Tibial nerve (tissue), 4 donors: ENCODE data around the gene HTRA3. TPM values are rescaled to one million over a fixed set of nuclear protein-coding genes. Genes with fewer than 3 reads are reported as not detected.
A peak's percentile ranks its signal among the peaks of the same experiment; 100 is the strongest.

Experiments used
- DNase-seq, 2 donors: peaks; one replicate each; pipeline ENCODE4 v3.0.0-alpha.2; 2019; ENCODE audit warnings: low spot score in 2 of 2
- H3K27ac ChIP-seq, 4 donors: fragments of 200-600 bp; sonication (generic) in 3 of 4; one replicate each; pipeline ENCODE4 v1.5.1; 2017 to 2019; ENCODE audit warnings: mild to moderate bottlenecking in 1 of 4
- H3K27me3 ChIP-seq, 2 donors: fragments of 200-600 bp; sonication (generic) in 1 of 2; one replicate each; pipeline versions ENCODE4 v1.5.1 to v1.6.0; 2017 to 2019
- H3K36me3 ChIP-seq, 3 donors: fragments of 200-600 bp; sonication (generic); one replicate each; pipeline ENCODE4 v1.5.1; 2018 to 2019
- H3K4me1 ChIP-seq, 4 donors: fragments of 200-600 bp; sonication (generic) in 3 of 4; one replicate each; pipeline ENCODE4 v1.5.1; 2017 to 2019
- H3K4me3 ChIP-seq, 4 donors: fragments of 200-600 bp; sonication (generic) in 3 of 4; one replicate each; pipeline ENCODE4 v1.5.1; 2017 to 2019; ENCODE audit warnings: mild to moderate bottlenecking in 1 of 4, moderate library complexity in 1 of 4
- H3K9me3 ChIP-seq, 4 donors: fragments of 200-600 bp; sonication (generic) in 3 of 4; one replicate each; pipeline ENCODE4 v1.5.1; 2017 to 2019
- CTCF ChIP-seq, 5 experiments: fragments of 200-600 bp in 3 of 5; fragments of 450-650 bp in 2 of 5; sonication (generic) in 3 of 5; IDR thresholded peaks; one replicate each; pipeline ENCODE4 v1.5.1; 2016 to 2019; ENCODE audit warnings: antibody characterized with exemption in 5 of 5, mild to moderate bottlenecking in 3 of 5, moderate library complexity in 2 of 5
- EP300 ChIP-seq, 2 donors: sonication (generic); formaldehyde crosslinking; IDR thresholded peaks; one replicate each; pipeline ENCODE4 v1.6.1; 2017; ENCODE audit warnings: antibody characterized with exemption in 2 of 2, mild to moderate bottlenecking in 1 of 2
- POLR2A ChIP-seq, 2 donors: fragments of 450-650 bp; IDR thresholded peaks; one replicate each; pipeline ENCODE4 v1.6.1; 2017; ENCODE audit warnings: antibody characterized with exemption in 2 of 2, mild to moderate bottlenecking in 2 of 2, moderate library complexity in 2 of 2
- WGBS, 2 donors: methylation state at CpG; one replicate each; pipeline ENCODE4 v1.1.5; 2018; 5-methylcytosine and 5-hydroxymethylcytosine counted together
- total RNA-seq, 4 donors: library from RNA; depleted of rRNA; stranded (reverse); fragments of >200 nt; gene quantifications; one replicate each; pipeline ENCODE4 v1.1.0, GENCODE V29; 2016

The HTRA3 gene
- total RNA-seq, 4 donors from 2014 or later: 34.9 to 54.3 (median 43.5) TPM

GRCh38 chr4:8303485-8304281 is 34.1 kb downstream of the HTRA3 start:
- Histone ChIP-seq H3K4me1 (peaks cover 0 to 20% (median 4%) of the 10 kb centered on the region in 4 donors), H3K9me3 (peaks cover 0 to 9% (median 0%) of the 10 kb centered on the region in 4 donors), H3K27ac (no peak overlapping the region), H3K27me3 (no peaks in the 10 kb centered on the region), H3K4me3 (no peak overlapping the region), H3K36me3 (no peaks in the 10 kb centered on the region)
- no peak for TF ChIP-seq EP300 (IDR thresholded peaks at IDR 0.05)
- TF ChIP-seq CTCF (IDR thresholded peaks at IDR 0.05): no peak
- no peak for TF ChIP-seq POLR2A (IDR thresholded peaks at IDR 0.05)
- 76 to 81% methylated on average over 13 of the region's 13 CpGs for WGBS, 2 donors
- no peak for DNase-seq

- Histone ChIP-seq H3K27ac (no peak overlapping the region), H3K4me1 (peaks cover 0 to 33% (median 8%) of the 10 kb centered on the region in 4 donors), H3K27me3 (no peaks in the 10 kb centered on the region), H3K9me3 (peaks cover 0 to 9% (median 0%) of the 10 kb centered on the region in 4 donors), H3K4me3 (no peak overlapping the region), H3K36me3 (no peaks in the 10 kb centered on the region)
- TF ChIP-seq EP300 (IDR thresholded peaks at IDR 0.05): no peak
- TF ChIP-seq POLR2A (IDR thresholded peaks at IDR 0.05): no peak
- no peak for TF ChIP-seq CTCF (IDR thresholded peaks at IDR 0.05)
- DNase-seq: no peak
- 79 to 84% methylated on average over 13 to 14 of the region's 14 CpGs for WGBS, 2 donors
Measured at GRCh38 chr4:8304827-8305695, 35.5 kb downstream of the HTRA3 start.

GRCh38 chr4:8305851-8306471 is 36.4 kb downstream of the HTRA3 start:
- peak in 2 of 5 experiments; percentile 4 to 16 for TF ChIP-seq CTCF (IDR thresholded peaks at IDR 0.05)
- no peak for TF ChIP-seq POLR2A (IDR thresholded peaks at IDR 0.05)
- no peak for TF ChIP-seq EP300 (IDR thresholded peaks at IDR 0.05)
- 69 to 74% methylated on average over 29 to 35 of the region's 35 CpGs for WGBS, 2 donors
- Histone ChIP-seq H3K4me1 (peaks cover 0 to 33% (median 8%) of the 10 kb centered on the region in 4 donors), H3K27me3 (no peaks in the 10 kb centered on the region), H3K4me3 (no peak overlapping the region), H3K36me3 (no peaks in the 10 kb centered on the region), H3K27ac (peak overlapping the region in 1 of 4 donors; percentile 62), H3K9me3 (peaks cover 0 to 9% (median 0%) of the 10 kb centered on the region in 4 donors)
- no peak for DNase-seq

- no peak overlapping the region for H3K4me3 ChIP-seq
- peak overlapping the region in 1 of 4 donors; percentile 62 for H3K27ac ChIP-seq
- no peak for DNase-seq
- WGBS, 2 donors: 10 to 37% methylated on average over 13 to 16 of the region's 16 CpGs
- peak in 1 of 2 donors; percentile 11 for TF ChIP-seq EP300 (IDR thresholded peaks at IDR 0.05)
- no peak for TF ChIP-seq POLR2A (IDR thresholded peaks at IDR 0.05)
- TF ChIP-seq CTCF (IDR thresholded peaks at IDR 0.05): peak in 1 of 5 experiments; percentile 13
- no peaks in the 10 kb centered on the region for H3K27me3 ChIP-seq
- H3K4me1 ChIP-seq: peaks cover 0 to 33% (median 8%) of the 10 kb centered on the region in 4 donors
- peaks cover 0 to 9% (median 0%) of the 10 kb centered on the region in 4 donors for H3K9me3 ChIP-seq
- no peaks in the 10 kb centered on the region for H3K36me3 ChIP-seq
Measured at GRCh38 chr4:8306511-8307021, 37.0 kb downstream of the HTRA3 start.
